GM12878 (cell line): ENCODE measurements around the gene SZRD1. TPM values are rescaled to one million over a fixed set of nuclear protein-coding genes. Genes with fewer than 3 reads are reported as not detected.

Experiments used
- ATAC-seq: fragments of 200-7000 bp; cut with Tn5 transposase; 3 replicates; pipeline ENCODE4 v1.9.1; 2020; ENCODE audit warnings: mild to moderate bottlenecking, moderate library complexity
- BruUV-seq: library from RNA; stranded (reverse); fragments of 400-500 nt; replicated peaks from 2 replicates; lab custom pipeline; 2021; lab: Mats Ljungman, UMichigan
- CTCF ChIA-PET: fragments of 300-600 bp; sonication (Branson Sonifier 250); formaldehyde crosslinking; extraction: SDS; loops from one replicate; lab custom pipeline; 2021; ENCODE audit warnings: inconsistent platforms; lab: Yijun Ruan, JAX
- POLR2A ChIA-PET: fragments of 350-600 bp; formaldehyde crosslinking; extraction: SDS; loops from one replicate; lab custom pipeline; 2021; ENCODE audit warnings: inconsistent platforms; lab: Charles Lee
- RAD21 ChIA-PET: fragments of 300-600 bp; sonication (Branson Sonifier 250); formaldehyde crosslinking; loops from one replicate; lab custom pipeline; 2023; ENCODE audit warnings: antibody characterized with exemption; ENCODE audit not compliant: unreplicated experiment; lab: Charles Lee
- SMC1A ChIA-PET: fragments of 300-600 bp; sonication (Branson Sonifier 250); formaldehyde crosslinking; loops from one replicate; lab custom pipeline; 2023; ENCODE audit not compliant: unreplicated experiment, uncharacterized antibody; lab: Charles Lee
- DNase-seq: peaks from one replicate; pipeline ENCODE4 v3.0.0-alpha.2; 2011; ENCODE audit warnings: low read depth, low spot score
- FAIRE-seq: peaks from 3 replicates; lab custom pipeline; 2011; peaks lifted over from hg19 to GRCh38; lab: Jason Lieb, UNC
- H2AFZ ChIP-seq: 2 replicates; pipeline ENCODE4 v1.6.0; 2011; ENCODE audit warnings: low read depth, low read length, control low read depth; ENCODE audit not compliant: control insufficient read depth
- H3K27ac ChIP-seq: 2 replicates; pipeline ENCODE4 v1.5.1; 2011; ENCODE audit warnings: control low read depth; ENCODE audit not compliant: control insufficient read depth, insufficient read depth
- H3K27me3 ChIP-seq, 2 experiments: replicated peaks in 1 of 2; 2 replicates each; pipeline versions ENCODE4 v1.6.0 to v1.6.1; 2011; ENCODE audit warnings: low read length in 1 of 2; ENCODE audit not compliant: control insufficient read depth in 2 of 2, insufficient read depth in 2 of 2
- H3K36me3 ChIP-seq, 2 experiments: 2 replicates each; pipeline ENCODE4 v1.5.1; 2011; ENCODE audit warnings: low read length in 1 of 2; ENCODE audit not compliant: control insufficient read depth in 2 of 2, insufficient read depth in 2 of 2
- H3K4me1 ChIP-seq: 2 replicates; pipeline ENCODE4 v1.6.1; 2011; ENCODE audit warnings: mild to moderate bottlenecking, low read length, moderate library complexity, mixed read lengths; ENCODE audit not compliant: control insufficient read depth, insufficient read depth
- H3K4me2 ChIP-seq: 2 replicates; pipeline ENCODE4 v1.6.0; 2011; ENCODE audit warnings: control low read depth; ENCODE audit not compliant: control insufficient read depth, insufficient read depth
- H3K4me3 ChIP-seq: fragments of 200-600 bp; sonication (generic); 2 replicates; pipeline ENCODE4 v1.5.1; 2016
- H3K79me2 ChIP-seq: 2 replicates; pipeline ENCODE4 v1.6.0; 2011; ENCODE audit warnings: low read length; ENCODE audit not compliant: control insufficient read depth, insufficient read depth
- H3K9ac ChIP-seq: 2 replicates; pipeline ENCODE4 v1.8.0; 2011; ENCODE audit warnings: low read length, control low read depth, mixed read lengths; ENCODE audit not compliant: control insufficient read depth, insufficient read depth
- H3K9me3 ChIP-seq: replicated peaks from 3 replicates; pipeline ENCODE4 v1.5.1; 2011; ENCODE audit warnings: mild to moderate bottlenecking, low read length; ENCODE audit not compliant: control insufficient read depth, insufficient read depth
- H4K20me1 ChIP-seq: 2 replicates; pipeline ENCODE4 v1.6.0; 2011; ENCODE audit not compliant: control insufficient read depth, insufficient read depth
- BCL11A ChIP-seq: IDR thresholded peaks from 2 replicates; pipeline ENCODE4 v1.6.1; 2011; ENCODE audit warnings: low read depth, low read length
- BRCA1 ChIP-seq: IDR thresholded peaks from 2 replicates; pipeline ENCODE4 v1.6.1; 2011; ENCODE audit warnings: low read depth, low read length, improper control_type of control experiment
- CREM ChIP-seq: IDR thresholded peaks from 2 replicates; pipeline ENCODE4 v1.6.1; 2014; ENCODE audit warnings: antibody characterized with exemption, low read depth
- FOXM1 ChIP-seq: IDR thresholded peaks from 2 replicates; pipeline ENCODE4 v1.6.1; 2012; ENCODE audit warnings: low read depth, mild to moderate bottlenecking, inconsistent platforms, low read length, moderate library complexity
- IKZF2 ChIP-seq, 2 experiments: fragments of 450-650 bp; IDR thresholded peaks; 2 replicates each; pipeline ENCODE4 v1.6.1; 2017; ENCODE audit warnings: mild to moderate bottlenecking in 2 of 2, moderate library complexity in 2 of 2
- JUND ChIP-seq: IDR thresholded peaks from 2 replicates; pipeline ENCODE4 v1.6.1; 2012; ENCODE audit warnings: low read depth, mild to moderate bottlenecking, low read length, improper control_type of control experiment, moderate library complexity
- MYB ChIP-seq: fragments of 150-350 bp; IDR thresholded peaks from 2 replicates; pipeline ENCODE4 v1.6.1; 2014; ENCODE audit warnings: mild to moderate bottlenecking, low read depth, low read length, borderline replicate concordance
- SMARCA5 ChIP-seq: fragments of 450-650 bp; IDR thresholded peaks from 2 replicates; pipeline ENCODE4 v1.6.1; 2017; ENCODE audit warnings: mild to moderate bottlenecking
- SREBF2 ChIP-seq: IDR thresholded peaks from 2 replicates; pipeline ENCODE4 v1.6.1; 2012; ENCODE audit warnings: mild to moderate bottlenecking, low read length
- TCF12 ChIP-seq: IDR thresholded peaks from 2 replicates; pipeline ENCODE4 v1.6.1; 2011; ENCODE audit warnings: low read depth, mild to moderate bottlenecking, low read length
- WGBS: methylation state at CpG from one replicate; pipeline ENCODE4 v1.1.6; 2016; ENCODE audit warnings: low lambda C conversion rate; ENCODE audit not compliant: insufficient replicate concordance, insufficient coverage; ENCODE audit errors: missing lambda C conversion rate; 5-methylcytosine and 5-hydroxymethylcytosine counted together
- in situ Hi-C: fragments of 300-500 bp; cut with MboI; formaldehyde crosslinking; loops from 9 replicates; pipeline ENCODE4 v1.14.3; 2018; ENCODE audit warnings: mixed read lengths
- intact Hi-C: fragments of 100-400 bp; cut with micrococcal nuclease; formaldehyde crosslinking; loops from one replicate; pipeline ENCODE4 v1.14.2; 2022; ENCODE audit not compliant: unreplicated experiment
- polyA plus RNA-seq, 11 experiments: library from polyadenylated mRNA; depleted of rRNA in 4 of 11; unstranded in 6 of 11; stranded (reverse) in 5 of 11; fragments of >200 nt; fragmentation: Nextera tagmentation in 4 of 11; fragmentation: Illumina TruSeq in 1 of 11; extraction: Ambion mirVana in 4 of 11; extraction: Trizol in 1 of 11; gene quantifications; 1 replicate in 1 of 11; 2 replicates in 10 of 11; pipeline versions ENCODE4 v1.2.1 to v1.2.3, GENCODE V29; 2011 to 2016; ENCODE audit warnings: inconsistent platforms in 2 of 11, missing spikeins in 2 of 11, low read depth in 1 of 11
- total RNA-seq, 4 experiments: library from RNA; depleted of rRNA in 3 of 4; stranded (reverse); fragments of >200 nt in 3 of 4; fragmentation: Illumina TruSeq in 1 of 4; extraction: Trizol in 1 of 4; gene quantifications; 2 replicates each; pipeline versions ENCODE4 v1.2.1 to v1.2.3, GENCODE V29; 2013 to 2021
- TF ChIP-seq, protein P1 (sequence below): IDR thresholded peaks from 2 replicates; pipeline ENCODE4 v1.6.1; 2012; ENCODE audit warnings: mild to moderate bottlenecking, low read depth, low read length
- TF ChIP-seq, protein P2 (sequence below): IDR thresholded peaks from 2 replicates; pipeline ENCODE4 v1.6.1; 2012; ENCODE audit warnings: improper control_type of control experiment, low read depth, low read length; ENCODE audit not compliant: insufficient replicate concordance
- TF ChIP-seq, protein P3 (sequence below): IDR thresholded peaks from 2 replicates; pipeline ENCODE4 v1.6.1; 2011; ENCODE audit warnings: borderline replicate concordance, low read depth, mild to moderate bottlenecking, moderate library complexity, low read length; ENCODE audit not compliant: insufficient read depth, poor library complexity, severe bottlenecking

Gene SZRD1
- total and polyA plus RNA-seq, 10 of the 15 experiments (the other 5 are each of a cell fraction or from before 2014, with no cell fraction given), result 5.6 to 213 (median 113) TPM

DNA sequence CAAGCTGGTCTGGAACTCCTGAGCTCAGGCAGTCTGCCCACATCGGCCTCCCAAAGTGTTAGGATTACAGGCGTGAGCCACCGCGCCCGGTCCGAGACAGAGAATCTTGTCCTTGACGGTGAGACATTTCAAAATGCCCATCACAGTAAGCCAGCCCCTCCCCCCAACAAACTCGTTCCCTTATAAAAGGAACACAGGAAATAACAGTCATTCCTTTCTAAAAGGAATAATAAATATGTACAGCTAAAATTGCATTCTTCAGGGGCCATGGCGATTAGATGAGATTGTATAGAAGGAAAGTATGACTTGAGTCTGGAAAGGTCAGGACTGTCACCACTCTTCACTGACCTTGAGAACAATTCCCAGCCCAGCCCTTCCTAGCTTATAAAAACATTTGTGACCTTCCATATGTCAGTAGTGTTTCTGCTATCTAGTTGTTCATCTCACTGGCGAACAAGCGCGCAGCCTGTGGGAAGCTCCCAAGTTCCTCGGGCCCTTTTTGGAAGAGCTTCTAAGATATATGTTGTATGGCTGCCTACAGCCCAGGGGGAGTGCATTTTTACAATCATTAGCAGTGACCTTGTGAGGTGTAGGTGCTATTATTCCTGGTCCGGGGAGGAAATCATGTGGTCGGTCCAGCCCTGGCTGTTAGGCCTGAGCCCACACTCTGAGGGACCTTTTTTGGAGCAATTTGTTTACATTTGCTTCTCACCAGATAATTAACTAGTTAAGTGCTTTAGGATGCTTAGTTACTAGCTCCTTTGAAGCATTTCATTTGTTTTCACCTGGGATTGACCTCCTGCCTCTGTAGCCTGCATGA is 8.7 kb downstream of the SZRD1 start:
- DNase-seq, result no peak
- no peak for TF ChIP-seq IKZF2 (IDR thresholded peaks at IDR 0.05)
- TF ChIP-seq, protein P1, sequence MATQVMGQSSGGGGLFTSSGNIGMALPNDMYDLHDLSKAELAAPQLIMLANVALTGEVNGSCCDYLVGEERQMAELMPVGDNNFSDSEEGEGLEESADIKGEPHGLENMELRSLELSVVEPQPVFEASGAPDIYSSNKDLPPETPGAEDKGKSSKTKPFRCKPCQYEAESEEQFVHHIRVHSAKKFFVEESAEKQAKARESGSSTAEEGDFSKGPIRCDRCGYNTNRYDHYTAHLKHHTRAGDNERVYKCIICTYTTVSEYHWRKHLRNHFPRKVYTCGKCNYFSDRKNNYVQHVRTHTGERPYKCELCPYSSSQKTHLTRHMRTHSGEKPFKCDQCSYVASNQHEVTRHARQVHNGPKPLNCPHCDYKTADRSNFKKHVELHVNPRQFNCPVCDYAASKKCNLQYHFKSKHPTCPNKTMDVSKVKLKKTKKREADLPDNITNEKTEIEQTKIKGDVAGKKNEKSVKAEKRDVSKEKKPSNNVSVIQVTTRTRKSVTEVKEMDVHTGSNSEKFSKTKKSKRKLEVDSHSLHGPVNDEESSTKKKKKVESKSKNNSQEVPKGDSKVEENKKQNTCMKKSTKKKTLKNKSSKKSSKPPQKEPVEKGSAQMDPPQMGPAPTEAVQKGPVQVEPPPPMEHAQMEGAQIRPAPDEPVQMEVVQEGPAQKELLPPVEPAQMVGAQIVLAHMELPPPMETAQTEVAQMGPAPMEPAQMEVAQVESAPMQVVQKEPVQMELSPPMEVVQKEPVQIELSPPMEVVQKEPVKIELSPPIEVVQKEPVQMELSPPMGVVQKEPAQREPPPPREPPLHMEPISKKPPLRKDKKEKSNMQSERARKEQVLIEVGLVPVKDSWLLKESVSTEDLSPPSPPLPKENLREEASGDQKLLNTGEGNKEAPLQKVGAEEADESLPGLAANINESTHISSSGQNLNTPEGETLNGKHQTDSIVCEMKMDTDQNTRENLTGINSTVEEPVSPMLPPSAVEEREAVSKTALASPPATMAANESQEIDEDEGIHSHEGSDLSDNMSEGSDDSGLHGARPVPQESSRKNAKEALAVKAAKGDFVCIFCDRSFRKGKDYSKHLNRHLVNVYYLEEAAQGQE, result no peak
- TF ChIP-seq TCF12, result no peak
- no peak for TF ChIP-seq SMARCA5
- TF ChIP-seq, protein P2, sequence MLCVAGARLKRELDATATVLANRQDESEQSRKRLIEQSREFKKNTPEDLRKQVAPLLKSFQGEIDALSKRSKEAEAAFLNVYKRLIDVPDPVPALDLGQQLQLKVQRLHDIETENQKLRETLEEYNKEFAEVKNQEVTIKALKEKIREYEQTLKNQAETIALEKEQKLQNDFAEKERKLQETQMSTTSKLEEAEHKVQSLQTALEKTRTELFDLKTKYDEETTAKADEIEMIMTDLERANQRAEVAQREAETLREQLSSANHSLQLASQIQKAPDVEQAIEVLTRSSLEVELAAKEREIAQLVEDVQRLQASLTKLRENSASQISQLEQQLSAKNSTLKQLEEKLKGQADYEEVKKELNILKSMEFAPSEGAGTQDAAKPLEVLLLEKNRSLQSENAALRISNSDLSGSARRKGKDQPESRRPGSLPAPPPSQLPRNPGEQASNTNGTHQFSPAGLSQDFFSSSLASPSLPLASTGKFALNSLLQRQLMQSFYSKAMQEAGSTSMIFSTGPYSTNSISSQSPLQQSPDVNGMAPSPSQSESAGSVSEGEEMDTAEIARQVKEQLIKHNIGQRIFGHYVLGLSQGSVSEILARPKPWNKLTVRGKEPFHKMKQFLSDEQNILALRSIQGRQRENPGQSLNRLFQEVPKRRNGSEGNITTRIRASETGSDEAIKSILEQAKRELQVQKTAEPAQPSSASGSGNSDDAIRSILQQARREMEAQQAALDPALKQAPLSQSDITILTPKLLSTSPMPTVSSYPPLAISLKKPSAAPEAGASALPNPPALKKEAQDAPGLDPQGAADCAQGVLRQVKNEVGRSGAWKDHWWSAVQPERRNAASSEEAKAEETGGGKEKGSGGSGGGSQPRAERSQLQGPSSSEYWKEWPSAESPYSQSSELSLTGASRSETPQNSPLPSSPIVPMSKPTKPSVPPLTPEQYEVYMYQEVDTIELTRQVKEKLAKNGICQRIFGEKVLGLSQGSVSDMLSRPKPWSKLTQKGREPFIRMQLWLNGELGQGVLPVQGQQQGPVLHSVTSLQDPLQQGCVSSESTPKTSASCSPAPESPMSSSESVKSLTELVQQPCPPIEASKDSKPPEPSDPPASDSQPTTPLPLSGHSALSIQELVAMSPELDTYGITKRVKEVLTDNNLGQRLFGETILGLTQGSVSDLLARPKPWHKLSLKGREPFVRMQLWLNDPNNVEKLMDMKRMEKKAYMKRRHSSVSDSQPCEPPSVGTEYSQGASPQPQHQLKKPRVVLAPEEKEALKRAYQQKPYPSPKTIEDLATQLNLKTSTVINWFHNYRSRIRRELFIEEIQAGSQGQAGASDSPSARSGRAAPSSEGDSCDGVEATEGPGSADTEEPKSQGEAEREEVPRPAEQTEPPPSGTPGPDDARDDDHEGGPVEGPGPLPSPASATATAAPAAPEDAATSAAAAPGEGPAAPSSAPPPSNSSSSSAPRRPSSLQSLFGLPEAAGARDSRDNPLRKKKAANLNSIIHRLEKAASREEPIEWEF, result no peak
- no peak for TF ChIP-seq CREM
- TF ChIP-seq SREBF2, result no peak
- TF ChIP-seq BRCA1, result no peak
- TF ChIP-seq JUND, result no peak
- TF ChIP-seq, protein P3, sequence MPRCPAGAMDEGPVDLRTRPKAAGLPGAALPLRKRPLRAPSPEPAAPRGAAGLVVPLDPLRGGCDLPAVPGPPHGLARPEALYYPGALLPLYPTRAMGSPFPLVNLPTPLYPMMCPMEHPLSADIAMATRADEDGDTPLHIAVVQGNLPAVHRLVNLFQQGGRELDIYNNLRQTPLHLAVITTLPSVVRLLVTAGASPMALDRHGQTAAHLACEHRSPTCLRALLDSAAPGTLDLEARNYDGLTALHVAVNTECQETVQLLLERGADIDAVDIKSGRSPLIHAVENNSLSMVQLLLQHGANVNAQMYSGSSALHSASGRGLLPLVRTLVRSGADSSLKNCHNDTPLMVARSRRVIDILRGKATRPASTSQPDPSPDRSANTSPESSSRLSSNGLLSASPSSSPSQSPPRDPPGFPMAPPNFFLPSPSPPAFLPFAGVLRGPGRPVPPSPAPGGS, result no peak
- no peak for TF ChIP-seq MYB
- TF ChIP-seq BCL11A, result no peak
- no peak for TF ChIP-seq FOXM1

More for the DNA sequence above, 8.7 kb downstream of the SZRD1 start:
- BruUV-seq, result TSS peak; percentile 9
- WGBS, result 83% methylated on average over 15 of the region's 15 CpGs
- CTCF ChIA-PET, result interaction anchor here (0.5 to 1.9 kb wide), 6 partner anchors 8 to 105 kb away, joined by 3 to 7 read pairs (median 5); no protein-coding TSS in a partner anchor
- POLR2A ChIA-PET, result interaction anchor here (0.6 to 2.6 kb wide), 7 partner anchors 11 to 754 kb away, joined by 3 to 10 read pairs (median 3); no protein-coding TSS in a partner anchor
- Histone ChIP-seq H4K20me1 (peaks cover 25% of the 10 kb centered on the region), H3K9me3 (no peaks in the 10 kb centered on the region), H3K4me1 (peaks cover 9% of the 10 kb centered on the region), H3K4me2 (no peak overlapping the region), H2AFZ (no peak overlapping the region), H3K4me3 (no peak overlapping the region), H3K79me2 (peaks cover 90% of the 10 kb centered on the region), H3K27ac (no peak overlapping the region), H3K27me3 (no peaks in the 10 kb centered on the region), H3K36me3 (peaks cover 4 to 5% of the 10 kb centered on the region in 2 experiments; a peak in 3 of 4 replicates), H3K9ac (no peak overlapping the region)
- FAIRE-seq (no peak), ATAC-seq (no peak)
- intact Hi-C loops, result no loop called here
- RAD21 ChIA-PET, result interaction anchor here (3.4 kb wide), 1 partner anchor 11 kb away, joined by 17 read pairs; no protein-coding TSS in a partner anchor
- SMC1A ChIA-PET, result interaction anchor here (1.3 kb wide), 2 partner anchors 13 to 58 kb away, joined by 3 to 4 read pairs; no protein-coding TSS in a partner anchor
- in situ Hi-C loops, result no loop called here
